HEK293 (cell line): ENCODE results near the gene KCNQ1.

ENCODE experiments used
- FEZF1 ChIP-seq: fragments of 450-650 bp; formaldehyde crosslinking; IDR thresholded peaks from 2 replicates; pipeline ENCODE4 v1.5.1; 2016; ENCODE audit warnings: missing biosample characterization, missing genetic modification characterization
- GLIS1 ChIP-seq: fragments of 450-650 bp; formaldehyde crosslinking; IDR thresholded peaks from 2 replicates; pipeline ENCODE4 v1.5.1; 2016; ENCODE audit warnings: missing biosample characterization, missing genetic modification characterization
- OVOL3 ChIP-seq: fragments of 450-650 bp; formaldehyde crosslinking; IDR thresholded peaks from 2 replicates; pipeline ENCODE4 v1.5.1; 2016; ENCODE audit warnings: missing biosample characterization, missing genetic modification characterization
- ZNF23 ChIP-seq: fragments of 450-650 bp; formaldehyde crosslinking; IDR thresholded peaks from 2 replicates; pipeline ENCODE4 v1.5.1; 2016; ENCODE audit warnings: missing biosample characterization, missing genetic modification characterization, borderline replicate concordance
- ZNF24 ChIP-seq: fragments of 450-650 bp; formaldehyde crosslinking; IDR thresholded peaks from 2 replicates; pipeline ENCODE4 v1.5.1; 2016; ENCODE audit warnings: missing biosample characterization, missing genetic modification characterization
- TF ChIP-seq, protein P1 (sequence below): fragments of 450-650 bp; formaldehyde crosslinking; IDR thresholded peaks from 2 replicates; pipeline ENCODE4 v1.5.1; 2016; ENCODE audit warnings: missing biosample characterization, missing genetic modification characterization
- TF ChIP-seq, protein P2 (sequence below): fragments of 450-650 bp; formaldehyde crosslinking; IDR thresholded peaks from 2 replicates; pipeline ENCODE4 v1.5.1; 2016; ENCODE audit warnings: missing biosample characterization, missing genetic modification characterization

DNA sequence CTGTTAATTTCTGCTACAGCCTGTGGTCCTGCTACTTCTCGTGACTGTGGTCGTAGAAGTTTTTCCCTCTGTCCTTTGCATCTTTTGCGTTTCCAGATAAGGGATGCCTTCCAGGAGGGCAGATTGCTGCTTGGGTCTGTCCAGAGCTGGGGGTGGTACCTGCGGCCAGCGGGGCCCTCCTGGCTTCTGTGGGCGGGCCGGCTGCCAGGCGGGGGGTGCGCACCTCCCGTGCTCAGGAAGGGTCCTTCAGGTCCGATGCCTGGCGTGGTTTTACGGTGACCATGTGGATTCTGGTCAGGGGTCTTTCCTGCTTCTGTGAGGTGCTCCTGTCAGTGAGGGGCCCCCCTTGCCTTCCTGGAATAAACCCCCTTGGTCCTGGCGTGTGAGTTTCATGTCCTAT is 84.8 kb downstream of the KCNQ1 start:
- TF ChIP-seq, protein P1, sequence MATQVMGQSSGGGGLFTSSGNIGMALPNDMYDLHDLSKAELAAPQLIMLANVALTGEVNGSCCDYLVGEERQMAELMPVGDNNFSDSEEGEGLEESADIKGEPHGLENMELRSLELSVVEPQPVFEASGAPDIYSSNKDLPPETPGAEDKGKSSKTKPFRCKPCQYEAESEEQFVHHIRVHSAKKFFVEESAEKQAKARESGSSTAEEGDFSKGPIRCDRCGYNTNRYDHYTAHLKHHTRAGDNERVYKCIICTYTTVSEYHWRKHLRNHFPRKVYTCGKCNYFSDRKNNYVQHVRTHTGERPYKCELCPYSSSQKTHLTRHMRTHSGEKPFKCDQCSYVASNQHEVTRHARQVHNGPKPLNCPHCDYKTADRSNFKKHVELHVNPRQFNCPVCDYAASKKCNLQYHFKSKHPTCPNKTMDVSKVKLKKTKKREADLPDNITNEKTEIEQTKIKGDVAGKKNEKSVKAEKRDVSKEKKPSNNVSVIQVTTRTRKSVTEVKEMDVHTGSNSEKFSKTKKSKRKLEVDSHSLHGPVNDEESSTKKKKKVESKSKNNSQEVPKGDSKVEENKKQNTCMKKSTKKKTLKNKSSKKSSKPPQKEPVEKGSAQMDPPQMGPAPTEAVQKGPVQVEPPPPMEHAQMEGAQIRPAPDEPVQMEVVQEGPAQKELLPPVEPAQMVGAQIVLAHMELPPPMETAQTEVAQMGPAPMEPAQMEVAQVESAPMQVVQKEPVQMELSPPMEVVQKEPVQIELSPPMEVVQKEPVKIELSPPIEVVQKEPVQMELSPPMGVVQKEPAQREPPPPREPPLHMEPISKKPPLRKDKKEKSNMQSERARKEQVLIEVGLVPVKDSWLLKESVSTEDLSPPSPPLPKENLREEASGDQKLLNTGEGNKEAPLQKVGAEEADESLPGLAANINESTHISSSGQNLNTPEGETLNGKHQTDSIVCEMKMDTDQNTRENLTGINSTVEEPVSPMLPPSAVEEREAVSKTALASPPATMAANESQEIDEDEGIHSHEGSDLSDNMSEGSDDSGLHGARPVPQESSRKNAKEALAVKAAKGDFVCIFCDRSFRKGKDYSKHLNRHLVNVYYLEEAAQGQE, result no peak
- TF ChIP-seq OVOL3 (no peak), GLIS1 (no peak), ZNF24 (tag by site-specific recombination) (no peak), ZNF23 (tag by site-specific recombination) (no peak), FEZF1 (tag by site-specific recombination) (no peak)
- TF ChIP-seq, protein P2, sequence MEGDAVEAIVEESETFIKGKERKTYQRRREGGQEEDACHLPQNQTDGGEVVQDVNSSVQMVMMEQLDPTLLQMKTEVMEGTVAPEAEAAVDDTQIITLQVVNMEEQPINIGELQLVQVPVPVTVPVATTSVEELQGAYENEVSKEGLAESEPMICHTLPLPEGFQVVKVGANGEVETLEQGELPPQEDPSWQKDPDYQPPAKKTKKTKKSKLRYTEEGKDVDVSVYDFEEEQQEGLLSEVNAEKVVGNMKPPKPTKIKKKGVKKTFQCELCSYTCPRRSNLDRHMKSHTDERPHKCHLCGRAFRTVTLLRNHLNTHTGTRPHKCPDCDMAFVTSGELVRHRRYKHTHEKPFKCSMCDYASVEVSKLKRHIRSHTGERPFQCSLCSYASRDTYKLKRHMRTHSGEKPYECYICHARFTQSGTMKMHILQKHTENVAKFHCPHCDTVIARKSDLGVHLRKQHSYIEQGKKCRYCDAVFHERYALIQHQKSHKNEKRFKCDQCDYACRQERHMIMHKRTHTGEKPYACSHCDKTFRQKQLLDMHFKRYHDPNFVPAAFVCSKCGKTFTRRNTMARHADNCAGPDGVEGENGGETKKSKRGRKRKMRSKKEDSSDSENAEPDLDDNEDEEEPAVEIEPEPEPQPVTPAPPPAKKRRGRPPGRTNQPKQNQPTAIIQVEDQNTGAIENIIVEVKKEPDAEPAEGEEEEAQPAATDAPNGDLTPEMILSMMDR (tag by site-specific recombination), result no peak
